DMS53 treated with DMSO at 0.1 percent for 48 hours (cell line): ENCODE data around the gene RNF212.

ENCODE experiments used
- DNase-seq: peaks from one replicate; lab custom pipeline; 2025; ENCODE audit not compliant: unreplicated experiment; lab: John Stamatoyannopoulos, UW

RNF212 gene

DNA sequence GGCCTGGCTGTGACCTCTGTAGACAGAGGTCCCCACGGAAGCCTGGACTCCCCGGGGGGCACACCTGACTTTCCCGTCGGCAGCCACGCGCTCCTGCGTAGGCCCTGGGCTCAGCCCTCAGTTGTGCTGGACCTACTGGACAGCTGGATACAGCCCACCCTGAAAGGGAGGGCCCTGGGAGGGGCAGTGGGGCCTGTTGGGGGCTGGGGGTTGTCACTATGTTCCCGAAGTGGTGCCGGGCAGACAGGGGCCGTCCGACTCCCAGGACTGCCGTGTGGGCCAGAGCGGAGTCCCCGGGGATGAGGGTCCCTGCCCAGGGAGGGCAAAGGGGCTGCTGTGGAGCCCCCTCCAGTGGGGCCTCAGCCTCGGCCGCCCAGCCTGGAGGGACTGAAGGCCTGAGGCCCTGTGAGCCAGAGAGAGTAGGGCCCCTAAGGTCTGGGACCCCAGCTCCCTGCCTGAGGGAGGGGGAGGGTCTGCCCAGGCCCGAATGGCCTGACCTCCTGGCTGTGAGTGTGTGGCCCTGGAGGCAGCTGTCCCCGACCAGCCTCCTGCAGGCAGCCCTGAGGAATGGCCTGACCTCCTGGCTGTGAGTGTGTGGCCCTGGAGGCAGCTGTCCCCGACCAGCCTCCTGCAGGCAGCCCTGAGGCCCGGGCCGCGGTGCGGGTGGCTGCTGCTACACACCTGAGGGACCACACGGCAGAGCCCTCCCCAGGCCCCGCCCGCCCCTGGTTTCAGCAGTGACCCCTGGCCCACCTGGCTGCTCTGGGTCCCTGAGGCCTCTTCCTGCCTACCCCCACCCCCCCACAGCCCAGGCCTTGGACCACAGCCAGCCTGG, 76.2 kb downstream of the RNF212 start:
- DNase-seq: no peak

DNA sequence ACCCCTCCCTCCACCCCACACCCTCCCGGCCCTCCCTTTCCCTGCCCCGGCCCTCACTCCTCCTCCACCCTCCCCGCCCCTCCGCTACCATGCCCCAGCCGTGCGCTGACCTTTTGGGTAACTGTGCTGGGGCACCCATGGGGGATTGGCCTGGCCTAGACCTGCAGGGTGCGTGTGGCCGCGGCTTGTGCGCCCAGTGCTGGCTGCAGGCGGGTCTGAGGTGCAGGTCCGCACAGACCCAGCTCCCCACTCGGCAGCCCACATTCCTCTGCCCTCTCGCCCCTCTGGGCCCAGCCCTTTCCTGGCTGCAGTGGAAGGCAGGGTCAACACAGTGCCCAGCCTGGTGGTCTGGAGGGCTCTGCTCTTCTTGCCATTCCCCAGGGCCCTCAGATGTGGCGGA, 77.3 kb downstream of the RNF212 start:
- no peak for DNase-seq

DNA sequence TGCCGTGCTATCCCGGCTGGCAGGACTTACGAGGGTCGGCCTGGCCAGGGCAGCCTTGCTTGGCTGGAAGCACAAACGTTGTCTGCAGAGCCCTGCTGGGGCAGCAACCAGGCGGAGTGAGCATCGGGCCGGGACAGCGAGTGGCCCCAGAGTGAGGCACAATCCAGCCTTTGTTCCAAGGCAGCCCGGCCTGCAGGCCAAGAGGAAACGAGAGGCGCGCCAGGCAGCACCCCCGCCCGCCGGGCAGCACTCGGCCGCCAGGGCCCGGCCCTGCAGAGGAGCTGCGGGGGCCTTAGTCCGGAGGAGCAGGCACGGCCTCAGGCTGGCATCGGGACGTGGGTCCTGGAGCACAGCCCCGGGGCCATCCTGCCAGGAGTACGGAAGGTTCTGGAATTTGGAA, 77.9 kb downstream of the RNF212 start:
- DNase-seq: no peak

DNA sequence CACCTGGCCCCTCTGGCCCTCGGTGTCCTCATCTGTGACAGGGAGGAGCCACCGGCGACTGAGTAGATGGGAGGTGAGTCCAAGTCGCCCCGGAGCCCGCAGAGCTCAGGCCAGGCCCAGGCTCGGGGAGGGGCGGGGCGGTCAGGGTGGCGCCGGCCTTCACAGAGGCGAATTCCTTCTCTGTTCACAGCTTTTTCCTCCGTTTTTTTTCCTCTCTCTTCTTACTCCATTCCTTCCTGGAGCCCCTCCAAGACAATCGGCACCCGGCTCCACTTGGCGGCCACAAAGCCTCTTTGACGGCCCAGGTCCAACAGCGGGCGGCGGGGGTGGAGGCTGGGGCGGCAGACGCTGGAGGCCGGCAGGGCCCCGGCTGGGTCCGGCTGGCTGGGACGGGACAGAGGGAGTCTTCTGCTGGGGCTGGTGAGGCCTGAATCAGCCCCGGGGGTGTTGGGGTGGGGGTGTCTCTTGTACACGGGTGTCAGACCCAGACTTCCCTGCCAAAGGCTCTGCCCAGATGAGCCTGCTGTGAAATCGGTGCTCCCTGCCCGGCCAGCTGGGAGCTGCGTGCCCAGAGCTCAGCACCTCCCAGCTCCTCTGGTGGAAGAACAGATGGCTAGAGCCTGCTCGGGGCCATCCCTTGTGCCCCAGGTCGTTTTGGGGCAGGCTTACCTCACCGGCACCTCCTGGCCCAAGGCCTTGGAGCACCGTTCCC, 79.4 kb downstream of the RNF212 start:
- DNase-seq: no peak

DNA sequence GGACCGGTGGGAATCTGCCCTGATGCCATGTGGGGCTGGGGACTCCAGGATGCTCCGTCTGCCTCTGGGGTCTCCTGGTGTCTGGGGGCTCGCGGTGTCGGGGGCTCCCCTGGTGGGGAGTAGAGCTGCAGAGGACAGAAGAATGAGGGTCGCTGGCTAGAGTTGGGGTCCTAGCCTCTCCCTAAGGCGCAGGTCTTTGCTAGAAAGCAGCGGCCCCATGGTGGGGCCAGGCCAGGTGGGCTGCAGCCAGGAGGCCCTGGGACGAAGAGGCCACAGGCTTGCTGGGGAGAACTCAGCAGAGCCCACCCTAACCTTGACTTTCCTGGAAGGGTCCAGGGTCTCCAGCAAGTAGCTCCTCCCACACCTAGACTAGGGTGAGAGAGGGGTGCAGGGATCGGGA, 80.5 kb downstream of the RNF212 start:
- DNase-seq: no peak

DNA sequence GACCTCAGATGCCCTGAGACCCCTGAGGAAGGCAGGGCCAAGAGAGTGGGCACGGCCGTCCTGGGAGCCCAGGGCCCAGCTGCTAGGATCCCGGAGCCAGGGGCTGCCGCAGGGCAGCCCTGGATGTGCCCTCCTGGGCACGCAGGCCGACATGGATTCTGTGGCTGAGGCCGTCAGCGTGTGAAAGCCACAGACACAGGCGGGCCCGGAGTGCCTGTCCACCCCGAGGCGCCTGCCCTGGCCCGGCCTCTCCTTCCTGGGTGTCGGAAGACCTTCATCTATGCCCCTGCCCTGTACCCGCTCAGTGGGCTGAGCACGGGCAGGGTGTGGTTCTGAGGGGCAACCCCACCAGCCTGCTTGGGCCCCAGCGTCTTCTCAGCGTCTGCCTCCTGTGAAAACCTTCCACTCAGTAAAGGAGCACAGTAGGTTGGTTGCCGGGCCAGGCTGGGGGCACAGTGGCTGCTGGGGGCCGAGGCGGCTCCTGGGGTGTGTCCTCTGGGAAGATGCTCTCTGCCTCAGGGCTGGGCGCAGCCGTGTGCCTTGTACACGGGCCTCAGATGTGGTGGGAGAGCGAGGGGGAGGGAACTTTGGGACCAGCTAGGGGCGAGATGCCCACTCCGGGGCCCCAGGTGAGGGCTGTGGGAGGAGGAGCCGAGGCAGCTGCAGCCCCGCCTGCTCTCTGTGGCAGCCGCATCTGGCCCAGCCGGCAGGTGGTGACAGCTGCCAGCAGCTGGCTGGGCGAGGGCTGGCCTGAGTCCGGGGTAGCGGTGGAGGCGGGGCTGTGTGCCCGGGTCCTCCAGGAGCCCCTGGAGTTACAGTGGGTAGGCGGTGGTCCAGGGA, 81.2 kb downstream of the RNF212 start:
- peak; percentile 59 for DNase-seq

DNA sequence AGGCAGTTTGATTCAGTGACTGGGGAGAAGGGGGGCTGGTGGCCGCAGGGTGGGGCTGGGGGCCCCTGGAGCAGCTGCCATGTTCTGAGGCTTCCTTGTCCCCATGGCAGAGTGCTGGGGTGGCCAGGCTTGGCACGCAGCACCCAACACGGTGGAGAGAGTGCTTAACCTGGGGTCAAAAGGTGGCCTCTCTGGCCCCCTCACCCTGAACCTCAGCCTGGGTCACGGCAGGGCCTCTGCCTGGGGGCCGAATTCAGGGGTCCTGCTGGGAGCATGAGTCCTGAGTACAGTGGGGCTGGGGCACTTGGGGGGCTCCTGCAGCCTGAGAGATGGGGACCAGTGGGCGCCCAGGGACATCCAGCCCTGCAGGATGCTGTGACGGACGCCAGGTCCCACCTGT, 82.0 kb downstream of the RNF212 start:
- no peak for DNase-seq

DNA sequence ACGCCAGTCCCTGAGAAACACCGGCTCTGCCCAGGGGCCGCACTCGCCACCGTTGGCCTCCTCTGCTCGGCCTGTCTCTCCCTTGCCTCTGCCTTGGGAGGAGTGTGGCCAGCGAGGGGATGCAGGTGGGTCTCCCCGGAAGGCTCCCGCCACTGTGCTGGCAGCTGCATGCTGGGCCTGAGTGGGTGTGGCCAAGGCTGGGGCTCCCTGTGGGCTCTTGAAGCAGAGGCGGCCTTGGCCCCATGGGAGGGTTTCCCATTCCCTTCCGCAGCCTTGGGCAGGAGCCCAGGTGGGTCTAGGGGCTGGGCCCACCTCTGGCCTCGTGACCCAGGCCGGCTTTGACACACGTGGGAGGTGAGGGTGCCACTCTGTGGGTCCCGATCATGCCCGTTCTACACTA, 82.8 kb downstream of the RNF212 start:
- peak; percentile 57 for DNase-seq

DNA sequence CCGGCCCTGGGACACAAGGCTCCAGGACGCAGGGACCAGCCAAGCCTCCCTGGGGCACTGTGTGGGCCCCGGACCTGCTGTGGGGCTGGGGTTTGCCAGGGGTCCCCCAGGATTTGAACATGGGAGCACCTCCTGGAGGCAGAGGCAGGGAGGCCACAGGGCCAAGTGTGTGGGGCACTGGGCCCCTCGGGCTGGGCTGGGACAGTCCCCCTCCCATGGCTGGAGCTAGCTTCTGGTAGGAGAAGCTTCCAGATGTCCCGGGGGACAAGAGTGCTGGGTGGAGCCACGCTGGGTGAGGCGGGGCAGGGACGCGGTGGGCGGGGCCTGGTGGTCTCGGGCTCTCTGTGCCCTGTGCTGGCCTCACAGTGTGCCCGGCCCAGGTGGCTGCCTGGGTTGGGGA, 83.3 kb downstream of the RNF212 start:
- no peak for DNase-seq

DNA sequence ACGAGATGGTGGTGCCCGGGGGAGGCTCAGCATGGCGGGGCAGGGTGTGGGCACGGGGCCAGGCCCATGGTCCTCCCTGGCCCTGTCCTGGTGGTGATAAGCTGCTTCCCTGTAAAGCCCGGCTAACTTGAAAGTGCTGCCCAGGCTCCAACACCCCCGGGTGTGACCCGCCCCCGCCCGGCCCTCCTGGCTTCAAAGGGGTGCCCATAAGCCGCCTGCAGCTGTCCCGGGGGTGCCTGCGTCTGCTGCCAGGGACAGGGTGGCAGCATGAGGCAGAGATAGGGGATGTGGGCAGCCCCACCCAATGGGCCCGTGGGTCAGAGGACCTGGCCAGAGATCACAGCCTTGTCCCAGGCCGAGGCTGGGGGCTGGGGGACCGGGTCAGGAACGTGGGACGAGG, 83.8 kb downstream of the RNF212 start:
- DNase-seq: no peak

DNA sequence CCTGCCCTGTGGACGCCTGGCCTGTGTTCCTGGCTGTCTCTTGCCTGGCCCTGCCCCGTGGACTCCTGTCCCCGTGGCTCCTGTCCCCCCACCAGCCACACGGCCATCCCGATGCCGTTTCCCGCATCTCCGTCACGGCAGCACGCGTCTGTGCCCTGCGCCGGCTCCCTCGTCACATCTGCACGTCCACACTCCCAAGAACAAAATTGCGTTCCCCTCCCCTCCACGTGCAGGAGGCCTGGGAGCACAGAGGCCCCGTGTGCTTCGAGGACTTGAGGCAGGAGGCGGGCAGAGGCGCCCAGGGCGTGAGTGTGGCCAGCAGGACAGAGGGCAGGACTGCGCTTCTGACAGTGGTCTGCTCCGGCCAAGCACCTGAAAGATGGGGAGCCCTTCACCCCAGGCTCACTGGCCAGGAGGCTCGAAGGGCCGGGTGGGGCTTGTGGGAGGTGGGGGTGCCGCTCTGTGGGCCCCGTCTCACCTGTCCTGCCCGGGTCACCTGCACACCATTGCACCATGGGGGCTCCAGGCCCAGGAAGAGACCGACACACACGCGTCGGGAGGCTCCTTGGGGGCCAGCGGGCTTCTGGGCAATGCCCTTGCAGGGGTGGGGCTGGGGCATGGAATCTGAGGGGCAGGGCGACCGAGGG, 84.7 kb downstream of the RNF212 start:
- DNase-seq: no peak

DNA sequence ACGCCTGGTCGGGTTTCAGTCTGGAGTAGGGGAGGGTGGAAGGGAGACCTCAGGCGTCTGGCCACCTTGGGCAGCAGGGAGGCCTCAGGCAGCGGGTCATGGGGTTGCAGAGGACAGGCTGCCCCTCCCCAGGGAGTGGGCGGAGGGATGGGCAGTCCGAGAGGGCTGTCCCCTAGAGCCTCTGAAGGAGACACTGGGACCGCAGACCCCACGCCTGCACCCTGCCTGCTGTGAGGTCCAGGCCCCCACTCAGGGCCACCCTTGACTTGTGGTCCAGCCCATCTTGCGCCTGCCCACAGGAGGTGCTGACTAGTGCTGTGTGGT, 85.5 kb downstream of the RNF212 start:
- no peak for DNase-seq

DNA sequence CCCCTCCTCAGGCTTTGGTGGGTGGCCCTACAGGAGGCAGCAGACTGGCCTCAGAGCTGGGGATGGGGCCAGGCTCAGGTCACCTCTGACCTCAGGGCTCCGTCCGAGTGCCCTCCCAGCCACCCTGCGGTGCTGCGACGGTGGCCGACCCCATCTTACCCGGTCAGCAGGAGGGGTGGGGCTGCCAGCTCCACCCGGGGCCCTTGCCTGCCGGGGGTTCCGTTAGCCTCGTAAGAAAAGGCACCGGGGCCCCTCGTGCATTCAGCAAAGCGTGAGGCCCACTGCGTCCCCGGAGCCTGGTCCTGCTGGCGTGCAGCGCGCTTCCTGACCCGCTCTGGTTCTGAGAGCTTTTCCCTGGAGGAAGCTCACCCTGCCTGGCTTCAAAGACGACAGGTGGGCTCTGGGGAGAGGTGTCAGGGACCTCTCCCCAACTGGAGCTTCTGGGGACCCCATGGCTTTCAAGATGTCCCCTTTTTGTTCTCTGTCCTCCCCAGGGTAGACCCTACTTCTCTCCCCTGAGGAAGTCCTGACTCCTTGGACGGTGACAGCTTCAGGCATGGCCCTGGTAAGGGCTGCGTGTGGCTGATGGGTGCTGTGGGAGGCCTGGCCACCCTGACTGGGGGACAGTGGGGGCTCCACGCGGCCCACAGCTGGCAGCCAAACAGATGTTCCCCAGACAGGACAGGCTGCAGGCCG, 86.0 kb downstream of the RNF212 start:
- no peak for DNase-seq

DNA sequence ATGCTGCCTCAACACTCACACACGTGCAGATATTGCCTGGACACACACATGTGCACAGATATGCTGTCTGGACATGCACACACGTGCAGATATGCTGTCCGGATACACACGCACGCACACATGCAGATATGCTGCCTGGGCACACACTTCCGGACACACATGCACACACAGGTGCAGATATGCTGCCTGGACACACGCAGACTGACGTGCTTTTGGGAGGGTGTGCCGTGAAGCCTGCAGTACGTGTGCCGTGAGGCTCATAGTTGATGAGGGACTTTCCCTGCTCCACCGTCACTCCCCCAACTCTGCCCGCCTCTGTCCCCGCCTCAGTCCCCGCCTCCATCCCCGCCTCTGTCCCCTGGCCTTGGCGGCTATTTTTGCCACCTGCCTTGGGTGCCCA, 87.2 kb downstream of the RNF212 start:
- peak; percentile 62 for DNase-seq

DNA sequence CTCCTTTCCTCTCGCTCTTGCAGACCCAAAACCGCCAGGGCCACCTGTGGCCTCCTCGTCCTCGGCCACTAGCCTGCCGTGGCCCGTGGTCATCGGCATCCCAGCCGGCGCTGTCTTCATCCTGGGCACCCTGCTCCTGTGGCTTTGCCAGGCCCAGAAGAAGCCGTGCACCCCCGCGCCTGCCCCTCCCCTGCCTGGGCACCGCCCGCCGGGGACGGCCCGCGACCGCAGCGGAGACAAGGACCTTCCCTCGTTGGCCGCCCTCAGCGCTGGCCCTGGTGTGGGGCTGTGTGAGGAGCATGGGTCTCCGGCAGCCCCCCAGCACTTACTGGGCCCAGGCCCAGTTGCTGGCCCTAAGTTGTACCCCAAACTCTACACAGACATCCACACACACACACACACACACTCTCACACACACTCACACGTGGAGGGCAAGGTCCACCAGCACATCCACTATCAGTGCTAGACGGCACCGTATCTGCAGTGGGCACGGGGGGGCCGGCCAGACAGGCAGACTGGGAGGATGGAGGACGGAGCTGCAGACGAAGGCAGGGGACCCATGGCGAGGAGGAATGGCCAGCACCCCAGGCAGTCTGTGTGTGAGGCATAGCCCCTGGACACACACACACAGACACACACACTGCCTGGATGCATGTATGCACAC, 88.3 kb downstream of the RNF212 start:
- DNase-seq: no peak

DNA sequence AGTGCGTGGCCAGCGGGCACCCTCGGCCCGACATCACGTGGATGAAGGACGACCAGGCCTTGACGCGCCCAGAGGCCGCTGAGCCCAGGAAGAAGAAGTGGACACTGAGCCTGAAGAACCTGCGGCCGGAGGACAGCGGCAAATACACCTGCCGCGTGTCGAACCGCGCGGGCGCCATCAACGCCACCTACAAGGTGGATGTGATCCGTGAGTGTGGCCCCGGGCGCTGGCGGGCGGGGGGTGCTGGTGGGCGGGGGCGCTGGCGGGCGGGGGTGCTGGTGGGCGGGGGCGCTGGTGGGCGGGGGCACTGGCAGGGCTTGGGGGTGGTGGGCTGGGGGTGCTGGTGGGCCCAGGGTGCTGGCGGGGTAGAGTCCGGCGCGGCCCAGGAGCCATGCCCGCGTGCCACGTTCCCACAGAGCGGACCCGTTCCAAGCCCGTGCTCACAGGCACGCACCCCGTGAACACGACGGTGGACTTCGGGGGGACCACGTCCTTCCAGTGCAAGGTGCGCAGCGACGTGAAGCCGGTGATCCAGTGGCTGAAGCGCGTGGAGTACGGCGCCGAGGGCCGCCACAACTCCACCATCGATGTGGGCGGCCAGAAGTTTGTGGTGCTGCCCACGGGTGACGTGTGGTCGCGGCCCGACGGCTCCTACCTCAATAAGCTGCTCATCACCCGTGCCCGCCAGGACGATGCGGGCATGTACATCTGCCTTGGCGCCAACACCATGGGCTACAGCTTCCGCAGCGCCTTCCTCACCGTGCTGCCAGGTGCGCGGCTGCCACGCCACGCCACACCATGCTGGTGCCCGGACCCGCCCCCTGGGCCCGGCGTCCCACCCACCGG, 89.2 kb downstream of the RNF212 start:
- DNase-seq: no peak

DNA sequence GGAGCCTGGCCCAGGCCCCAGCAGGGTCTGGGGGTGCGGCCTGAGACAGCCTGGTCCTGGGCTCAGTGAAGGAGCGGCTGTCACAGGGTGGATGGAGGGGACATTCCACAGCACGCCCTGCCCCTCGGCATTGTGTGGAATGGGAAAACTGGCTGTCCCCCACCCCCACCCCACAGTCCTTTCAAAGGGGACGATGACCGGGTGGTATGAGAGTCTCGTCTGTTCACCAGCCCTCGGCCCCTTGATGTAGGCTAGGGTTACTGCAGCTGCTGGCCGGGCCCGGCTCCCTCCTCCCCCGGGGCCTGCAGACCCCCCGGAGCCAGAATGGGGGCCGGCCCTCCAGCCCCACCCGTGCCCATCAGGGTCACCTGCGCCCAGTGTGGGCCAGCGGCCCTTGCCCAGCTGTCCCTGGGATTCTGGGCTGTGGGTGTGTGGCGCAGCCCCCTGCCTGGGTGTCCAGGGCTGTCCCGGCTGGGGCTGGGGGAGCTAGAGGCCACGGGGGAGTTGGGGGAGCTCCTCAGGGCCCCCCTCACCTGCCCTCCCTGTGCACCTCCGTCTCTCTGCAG, 90.2 kb downstream of the RNF212 start:
- DNase-seq: no peak

DNA sequence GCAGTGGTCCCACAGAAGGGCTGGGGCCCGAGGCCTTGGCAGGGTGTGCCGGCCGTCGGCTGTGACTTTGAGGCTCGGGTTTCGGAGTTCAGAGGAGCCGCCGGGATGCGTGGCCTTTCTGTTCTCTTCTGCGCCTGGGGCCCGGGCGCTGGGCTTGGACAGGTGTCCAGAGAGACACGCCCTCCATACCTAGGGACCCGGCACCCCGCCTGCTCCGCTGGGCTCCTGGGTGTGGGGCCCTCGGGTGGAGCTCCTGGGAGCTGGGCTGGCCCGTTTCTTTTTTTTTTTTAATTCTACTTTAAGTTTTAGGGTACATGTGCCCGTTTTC, 90.7 kb downstream of the RNF212 start:
- no peak for DNase-seq

DNA sequence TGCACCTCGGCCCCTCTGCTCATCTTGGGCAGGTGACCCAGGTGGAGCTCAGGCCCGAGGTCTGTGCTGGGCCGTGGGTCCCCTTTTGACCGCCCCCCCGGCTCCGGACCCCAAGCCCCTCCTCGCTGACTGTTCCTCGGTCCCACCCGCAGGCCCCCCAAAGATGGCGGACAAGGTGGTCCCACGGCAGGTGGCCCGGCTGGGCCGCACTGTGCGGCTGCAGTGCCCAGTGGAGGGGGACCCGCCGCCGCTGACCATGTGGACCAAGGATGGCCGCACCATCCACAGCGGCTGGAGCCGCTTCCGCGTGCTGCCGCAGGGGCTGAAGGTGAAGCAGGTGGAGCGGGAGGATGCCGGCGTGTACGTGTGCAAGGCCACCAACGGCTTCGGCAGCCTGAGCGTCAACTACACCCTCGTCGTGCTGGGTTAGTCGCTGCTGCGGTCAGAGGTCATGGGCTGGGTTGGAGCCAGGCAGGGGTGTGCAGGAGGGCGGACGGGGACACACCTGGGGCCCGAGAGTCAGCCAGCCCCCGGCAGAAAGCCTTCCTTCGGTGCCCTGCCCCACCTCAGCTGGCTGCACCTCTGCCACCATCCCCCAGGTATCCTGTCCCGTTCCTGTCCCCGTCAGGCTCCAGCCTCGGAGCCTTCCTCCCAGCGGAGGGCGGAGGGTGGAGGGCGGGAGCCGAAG, 91.2 kb downstream of the RNF212 start:
- DNase-seq: no peak
